Right kidney (tissue), 1 donor: Measurements from ENCODE around the gene KRTAP22-2.

ENCODE experiments used
- DNase-seq: peaks from one replicate; pipeline ENCODE4 v3.0.0-alpha.2; 2016

KRTAP22-2 gene

DNA sequence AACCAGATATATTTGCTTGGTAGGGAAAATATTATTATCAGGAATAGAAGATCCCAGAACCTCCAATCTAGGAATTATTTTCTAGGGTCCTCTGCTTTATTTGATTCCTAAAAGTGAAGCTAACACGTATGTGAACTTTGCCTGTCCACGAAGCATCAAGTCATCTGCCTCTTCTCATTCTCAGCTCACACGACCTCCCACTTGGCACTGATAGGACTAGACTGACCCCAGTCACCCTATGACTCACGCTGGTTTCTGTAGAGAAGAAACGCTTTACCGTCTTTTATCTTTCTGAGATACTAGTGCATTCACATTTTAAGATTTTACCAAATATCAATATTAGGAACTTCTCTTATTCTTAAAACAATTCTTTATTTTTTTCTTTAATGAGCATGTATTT lies 27.1 kb downstream of the KRTAP22-2 start:
- DNase-seq = no peak

DNA sequence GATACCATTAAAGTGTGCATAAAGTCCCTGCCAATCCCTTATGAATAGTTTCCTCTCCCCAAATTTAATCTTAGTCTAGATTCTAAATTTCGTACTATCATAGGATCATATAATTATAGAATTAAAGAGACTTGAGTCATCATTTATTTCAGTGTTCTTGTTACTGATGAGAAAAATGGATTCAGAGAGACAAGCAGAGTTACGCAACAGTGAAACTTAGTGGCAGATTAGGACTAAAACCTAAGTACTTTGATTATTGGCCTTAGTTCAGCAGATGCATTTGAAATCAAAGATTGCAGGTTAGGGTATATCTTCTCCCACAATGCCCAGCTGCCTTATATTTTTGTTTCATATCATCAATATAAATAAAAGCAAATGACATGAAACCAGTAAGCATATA lies 28.2 kb downstream of the KRTAP22-2 start:
- no peak for DNase-seq

DNA sequence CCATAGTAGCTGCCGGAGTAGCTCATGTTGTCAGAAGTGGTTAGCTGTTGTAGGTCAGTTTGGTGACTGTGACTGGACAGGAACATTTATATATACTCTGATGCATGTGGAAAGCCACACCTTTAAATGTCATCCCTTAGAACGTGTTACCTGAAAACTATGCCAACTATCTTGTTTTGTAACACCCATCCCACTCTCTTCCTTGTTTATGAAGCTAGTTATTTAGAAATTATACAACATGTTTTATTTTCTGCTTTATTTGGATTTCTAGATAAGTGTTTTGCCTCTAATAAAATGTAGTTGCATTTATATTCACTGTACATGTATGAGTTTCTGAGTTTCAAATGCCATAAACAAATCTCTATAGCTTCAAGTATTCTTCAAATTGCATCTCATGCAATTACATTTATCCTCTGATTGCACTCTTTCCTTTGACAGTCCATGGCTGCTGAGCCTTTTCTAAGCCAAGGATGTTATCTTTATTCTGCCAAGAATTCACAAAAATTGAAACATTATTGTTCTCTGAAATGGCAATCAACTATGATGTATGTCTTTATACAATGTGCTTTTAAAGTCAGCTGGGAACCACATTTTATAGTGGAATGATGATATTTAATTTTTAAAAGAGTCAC lies 28.8 kb downstream of the KRTAP22-2 start, which contains the start of gene KRTAP19-7:
Gene KRTAP19-7, minus strand, starts transcription at position 51 of the 632 bp plus-strand sequence. Its CDS starts 25 bp downstream, at position 26.
- no peak for DNase-seq

DNA sequence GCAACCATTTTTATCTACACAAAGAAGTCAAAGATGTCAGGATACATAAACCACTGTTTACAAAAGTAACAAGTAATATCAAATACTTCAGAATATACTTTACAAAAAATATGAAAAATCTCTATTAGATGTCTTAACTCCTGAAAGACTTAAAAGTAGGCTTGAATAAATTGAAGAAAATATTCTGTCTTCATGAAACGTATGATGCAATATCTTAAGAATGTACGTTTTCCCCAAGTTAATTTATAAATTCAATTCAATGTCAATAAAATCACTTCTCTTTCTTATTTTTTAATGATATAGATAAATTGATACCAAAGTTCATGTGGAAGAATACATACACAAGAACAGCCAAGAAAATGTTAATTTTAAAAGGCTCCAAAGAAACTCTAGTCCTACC lies 35.1 kb downstream of the KRTAP22-2 start:
- no peak for DNase-seq

DNA sequence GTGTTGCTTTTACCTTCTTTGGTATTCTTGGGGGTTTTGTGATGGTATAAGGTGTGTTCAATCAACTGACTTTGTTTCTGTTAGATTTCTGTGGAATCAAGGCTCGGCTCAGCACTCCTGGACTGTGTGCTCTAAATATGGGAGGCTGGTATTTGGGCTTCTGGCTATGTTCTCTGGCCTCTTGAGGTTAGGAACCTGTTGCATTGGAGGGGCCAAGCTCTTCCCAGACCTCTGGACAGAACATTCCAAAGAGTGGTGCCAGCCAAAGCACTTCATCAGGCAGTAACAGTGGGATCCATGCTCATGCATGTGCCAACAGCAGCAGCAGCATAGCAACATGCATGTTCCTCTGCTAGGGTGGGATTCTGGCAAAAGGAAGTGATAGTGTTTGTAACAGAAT lies 37.4 kb downstream of the KRTAP22-2 start:
- no peak for DNase-seq

DNA sequence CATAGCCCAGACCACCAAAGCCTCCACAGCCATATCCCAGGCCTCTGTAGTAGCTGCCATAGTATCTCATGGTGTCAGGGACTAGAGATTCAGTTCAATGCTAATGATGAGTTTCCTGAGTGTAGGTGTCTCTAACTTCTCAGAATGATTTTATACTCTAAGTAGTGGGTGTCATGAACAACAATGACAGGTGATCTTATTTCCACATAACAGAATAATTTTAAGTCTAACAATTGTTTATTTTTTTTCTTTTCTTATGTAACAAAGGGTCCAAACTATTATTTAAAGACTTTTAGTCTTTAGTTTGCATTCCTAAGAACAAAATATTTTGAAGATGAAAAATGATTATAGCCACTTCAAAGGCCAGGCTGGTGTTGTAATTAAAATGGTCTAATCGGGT lies 48.4 kb downstream of the KRTAP22-2 start, which contains the start of gene KRTAP19-6:
Gene KRTAP19-6, minus strand, starts transcription at position 101 of the 400 bp plus-strand sequence. Its CDS starts 31 bp downstream, at position 70.
- no peak for DNase-seq
